ENCODE data around the gene ETV5. TPM values are rescaled to one million over a fixed set of nuclear protein-coding genes. Genes with fewer than 3 reads are reported as not detected.

The ETV5 gene
- total RNA-seq, 1 experiment from 2014 or later = 65.7 TPM

GRCh38 chr3:186070550-186070949 is 38.3 kb downstream of the ETV5 start:
- Histone ChIP-seq H3K4me2 (no peak overlapping the region), H3K4me3 (no peak overlapping the region), H3K36me3 (ENCODE audit: low read depth) (peaks cover 40% of the 10 kb centered on the region), H3F3A (ENCODE audit: insufficient read depth, low read depth) (0 out of 2 replicates have a peak, but pooled peaks cover 4% of the 10 kb centered on the region), H3K9me3 (ENCODE audit: insufficient read depth, low read depth) (peaks cover 6% of the 10 kb centered on the region; the same call in 1 of the 2 replicates), H3K27me3 (ENCODE audit: insufficient read depth, low read depth) (no peaks in the 10 kb centered on the region), H3K79me2 (ENCODE audit: low read depth) (no peaks in the 10 kb centered on the region), H3K27ac (no peak overlapping the region), H2AFZ (no peak overlapping the region), H3K9me2 (ENCODE audit: insufficient read depth) (no peaks in the 10 kb centered on the region), H3K4me1 (replicated peaks; ENCODE audit: insufficient read depth) (no peaks in the 10 kb centered on the region), H4K20me1 (ENCODE audit: insufficient read depth) (peaks cover 4% of the 10 kb centered on the region)
- ChIA-PET CTCF (no interaction called here), POLR2A (ENCODE audit: unreplicated experiment) (no interaction called here)
- intact Hi-C loops (cut with micrococcal nuclease; ENCODE audit: unreplicated experiment) = no loop called here
- TF ChIP-seq CTCF (conservative IDR thresholded peaks at IDR 0.05) (no peak), EZH2 (IDR thresholded peaks at IDR 0.05; ENCODE audit: low read depth) (no peak)
- no peak for DNase-seq
- BruUV-seq (replicated peaks) = no TSS peak

GRCh38 chr3:186070133-186070532 is 38.8 kb downstream of the ETV5 start:
- BruUV-seq (replicated peaks) = no TSS peak
- CTCF ChIA-PET = no interaction called here

GRCh38 chr3:186069199-186069598 is 39.7 kb downstream of the ETV5 start:
- ChIA-PET CTCF (no interaction called here), POLR2A (ENCODE audit: unreplicated experiment) (no interaction called here)
- Histone ChIP-seq H3K27me3 (ENCODE audit: insufficient read depth, low read depth) (no peaks in the 10 kb centered on the region), H3K4me1 (replicated peaks; ENCODE audit: insufficient read depth) (no peaks in the 10 kb centered on the region), H3K4me3 (no peak overlapping the region), H3K27ac (no peak overlapping the region), H3K4me2 (no peak overlapping the region), H3K79me2 (ENCODE audit: low read depth) (no peaks in the 10 kb centered on the region), H3F3A (ENCODE audit: insufficient read depth, low read depth) (0 out of 2 replicates have a peak, but pooled peaks cover 4% of the 10 kb centered on the region), H3K36me3 (ENCODE audit: low read depth) (peaks cover 35% of the 10 kb centered on the region), H3K9me3 (ENCODE audit: insufficient read depth, low read depth) (no peaks in the 10 kb centered on the region), H2AFZ (no peak overlapping the region), H3K9me2 (ENCODE audit: insufficient read depth) (no peaks in the 10 kb centered on the region), H4K20me1 (ENCODE audit: insufficient read depth) (peaks cover 4% of the 10 kb centered on the region)
- intact Hi-C loops (cut with micrococcal nuclease; ENCODE audit: unreplicated experiment) = no loop called here
- BruUV-seq (replicated peaks) = no TSS peak
- DNase-seq = no peak
- no peak for TF ChIP-seq CTCF (conservative IDR thresholded peaks at IDR 0.05)

More at GRCh38 chr3:186070133-186070532, 38.8 kb downstream of the ETV5 start:
- H3K36me3 ChIP-seq (ENCODE audit: low read depth) = peaks cover 38% of the 10 kb centered on the region
- H4K20me1 ChIP-seq (ENCODE audit: insufficient read depth) = peaks cover 4% of the 10 kb centered on the region
- H3K9me2 ChIP-seq (ENCODE audit: insufficient read depth) = no peaks in the 10 kb centered on the region
- intact Hi-C loops (cut with micrococcal nuclease; ENCODE audit: unreplicated experiment) = no loop called here
- POLR2A ChIA-PET (ENCODE audit: unreplicated experiment) = no interaction called here
- no peak overlapping the region for H3K27ac ChIP-seq
- no peak overlapping the region for H2AFZ ChIP-seq
- H3K27me3 ChIP-seq (ENCODE audit: insufficient read depth, low read depth) = no peaks in the 10 kb centered on the region
- 0 out of 2 replicates have a peak, but pooled peaks cover 4% of the 10 kb centered on the region for H3F3A ChIP-seq (ENCODE audit: insufficient read depth, low read depth)
- peaks cover 3% of the 10 kb centered on the region; the same call in 1 of the 2 replicates for H3K9me3 ChIP-seq (ENCODE audit: insufficient read depth, low read depth)
- H3K4me3 ChIP-seq = no peak overlapping the region
- H3K4me1 ChIP-seq (replicated peaks; ENCODE audit: insufficient read depth) = no peaks in the 10 kb centered on the region
- no peak overlapping the region for H3K4me2 ChIP-seq
- DNase-seq = no peak
- H3K79me2 ChIP-seq (ENCODE audit: low read depth) = no peaks in the 10 kb centered on the region
- TF ChIP-seq CTCF (conservative IDR thresholded peaks at IDR 0.05) = no peak
- TF ChIP-seq EZH2 (IDR thresholded peaks at IDR 0.05; ENCODE audit: low read depth) = no peak
